ENCODE data around the gene SIK2. TPM values are rescaled to one million over a fixed set of nuclear protein-coding genes. Genes with fewer than 3 reads are reported as not detected.

SIK2 gene
- total RNA-seq, 1 experiment from 2014 or later, result 13.0 TPM

DNA sequence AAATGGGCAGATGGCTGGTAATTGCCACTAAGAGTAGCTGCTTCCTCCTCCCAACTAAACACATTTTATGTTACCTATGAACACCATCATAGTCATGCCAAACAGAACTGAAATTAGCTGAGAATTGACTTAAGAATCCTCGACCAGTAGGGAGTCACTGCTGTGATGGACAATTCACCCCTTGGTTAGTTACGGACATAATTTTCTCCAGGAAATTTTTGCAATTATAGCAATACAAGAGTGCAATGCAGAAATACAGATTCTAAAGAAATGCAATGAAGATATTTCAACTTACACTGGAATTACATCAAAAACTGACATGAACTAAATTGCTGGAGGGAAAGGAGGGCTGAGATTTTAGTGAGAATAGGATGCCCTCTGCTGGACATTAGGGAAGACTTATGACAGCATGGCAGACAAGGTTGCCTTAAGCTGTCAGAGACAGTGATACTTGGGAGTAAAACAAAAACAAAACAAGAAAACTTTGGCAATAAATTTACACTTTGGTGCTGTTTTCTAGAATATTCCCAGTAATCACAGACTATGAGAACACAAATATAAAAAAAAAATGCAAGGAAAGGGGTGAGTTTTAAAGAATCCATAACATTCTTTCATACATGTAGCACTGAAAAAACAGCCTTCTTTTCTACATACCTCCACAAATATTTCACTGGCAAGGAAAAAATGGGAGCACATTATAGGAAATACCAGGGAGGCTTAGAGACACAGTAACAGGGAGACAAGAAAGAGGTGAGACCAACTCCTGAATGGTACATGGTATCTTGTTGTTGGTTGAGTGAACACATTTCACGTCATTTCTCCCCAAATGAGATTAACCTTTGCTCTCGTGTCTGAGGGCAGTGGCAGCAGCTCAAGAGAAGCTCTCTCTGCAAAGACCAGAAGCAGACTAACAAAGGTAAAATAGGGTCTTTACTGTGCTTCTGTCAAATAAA is 175.1 kb downstream of the SIK2 start:
- Histone ChIP-seq H3K27me3 (ENCODE audit: insufficient read depth, low read length) (no peaks in the 10 kb centered on the region), H3K27ac (ENCODE audit: low read depth, low read length) (no peak overlapping the region), H3K9ac (ENCODE audit: low read length) (no peak overlapping the region), H3K9me2 (ENCODE audit: insufficient read depth) (no peaks in the 10 kb centered on the region), H3K36me3 (ENCODE audit: control insufficient read depth in 1 of 2, insufficient read depth in 2 of 2, low read length in 2 of 2) (no peaks in the 10 kb centered on the region), H3K79me2 (ENCODE audit: insufficient read depth, low read length) (no peaks in the 10 kb centered on the region), H3K9me3 (ENCODE audit: control insufficient read depth in 1 of 2, insufficient read depth in 1 of 2, low read depth in 1 of 2, low read length in 2 of 2) (no peaks in the 10 kb centered on the region), H3K4me3 (replicated peaks in 1 of 2; ENCODE audit: low read depth in 1 of 2, low read length in 2 of 2) (no peak overlapping the region), H4K20me1 (ENCODE audit: insufficient read depth) (no peaks in the 10 kb centered on the region), H3K4me1 (ENCODE audit: control insufficient read depth in 1 of 2, insufficient read depth in 2 of 2, low read length in 2 of 2) (no peaks in the 10 kb centered on the region), H2AFZ (ENCODE audit: low read depth, low read length, poor library complexity, severe bottlenecking) (no peak overlapping the region), H3K4me2 (ENCODE audit: low read length) (no peak overlapping the region)
- intact Hi-C loops (cut with micrococcal nuclease), result loop anchor here (1.0 to 5.0 kb wide), 5 partner anchors 65 to 323 kb away; partner anchors contain the start of gene SIK2
- ChIA-PET POLR2A (interaction anchor here (1.3 kb wide), 1 partner anchor 173 kb away, joined by 4 read pairs; no protein-coding TSS in a partner anchor), RAD21 (ENCODE audit: low non-redundant PET in 1 of 2, low total read pairs in 2 of 2, uncharacterized antibody in 2 of 2, unreplicated experiment in 2 of 2) (interaction anchor here in 1 of 2 experiments (0.8 to 1.0 kb wide), 2 partner anchors 175 to 191 kb away, joined by 3 to 4 read pairs; partner anchors contain the start of gene SIK2), CTCF (interaction anchor here (0.5 to 3.4 kb wide), 27 partner anchors 9 to 325 kb away, joined by 3 to 31 read pairs (median 3); partner anchors contain the start of gene PPP2R1B)
- peak; percentile 53 for DNase-seq (ENCODE audit: low read depth, low spot score)
- peak; percentile 95 for ATAC-seq
- BruUV-seq (replicated peaks), result no TSS peak
- no peak for TF ChIP-seq ZBTB33 (IDR thresholded peaks at IDR 0.05; ENCODE audit: extremely low read depth, insufficient replicate concordance, low read length)
- no peak for TF ChIP-seq ZFX (IDR thresholded peaks at IDR 0.05)
- TF ChIP-seq SIN3A (IDR thresholded peaks at IDR 0.05; ENCODE audit: low read depth), result peak; percentile 25; the same call in 1 of the 2 replicates
- peak; percentile 95 for TF ChIP-seq RAD21 (IDR thresholded peaks at IDR 0.05; ENCODE audit: low read depth)
- no peak for TF ChIP-seq FOSL1 (IDR thresholded peaks at IDR 0.05; ENCODE audit: low read depth)
- TF ChIP-seq CEBPB (IDR thresholded peaks at IDR 0.05; ENCODE audit: low read depth), result no peak
- TF ChIP-seq, protein P1, sequence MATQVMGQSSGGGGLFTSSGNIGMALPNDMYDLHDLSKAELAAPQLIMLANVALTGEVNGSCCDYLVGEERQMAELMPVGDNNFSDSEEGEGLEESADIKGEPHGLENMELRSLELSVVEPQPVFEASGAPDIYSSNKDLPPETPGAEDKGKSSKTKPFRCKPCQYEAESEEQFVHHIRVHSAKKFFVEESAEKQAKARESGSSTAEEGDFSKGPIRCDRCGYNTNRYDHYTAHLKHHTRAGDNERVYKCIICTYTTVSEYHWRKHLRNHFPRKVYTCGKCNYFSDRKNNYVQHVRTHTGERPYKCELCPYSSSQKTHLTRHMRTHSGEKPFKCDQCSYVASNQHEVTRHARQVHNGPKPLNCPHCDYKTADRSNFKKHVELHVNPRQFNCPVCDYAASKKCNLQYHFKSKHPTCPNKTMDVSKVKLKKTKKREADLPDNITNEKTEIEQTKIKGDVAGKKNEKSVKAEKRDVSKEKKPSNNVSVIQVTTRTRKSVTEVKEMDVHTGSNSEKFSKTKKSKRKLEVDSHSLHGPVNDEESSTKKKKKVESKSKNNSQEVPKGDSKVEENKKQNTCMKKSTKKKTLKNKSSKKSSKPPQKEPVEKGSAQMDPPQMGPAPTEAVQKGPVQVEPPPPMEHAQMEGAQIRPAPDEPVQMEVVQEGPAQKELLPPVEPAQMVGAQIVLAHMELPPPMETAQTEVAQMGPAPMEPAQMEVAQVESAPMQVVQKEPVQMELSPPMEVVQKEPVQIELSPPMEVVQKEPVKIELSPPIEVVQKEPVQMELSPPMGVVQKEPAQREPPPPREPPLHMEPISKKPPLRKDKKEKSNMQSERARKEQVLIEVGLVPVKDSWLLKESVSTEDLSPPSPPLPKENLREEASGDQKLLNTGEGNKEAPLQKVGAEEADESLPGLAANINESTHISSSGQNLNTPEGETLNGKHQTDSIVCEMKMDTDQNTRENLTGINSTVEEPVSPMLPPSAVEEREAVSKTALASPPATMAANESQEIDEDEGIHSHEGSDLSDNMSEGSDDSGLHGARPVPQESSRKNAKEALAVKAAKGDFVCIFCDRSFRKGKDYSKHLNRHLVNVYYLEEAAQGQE (IDR thresholded peaks at IDR 0.05; ENCODE audit: low read depth), result no peak
- TF ChIP-seq POLR2A (IDR thresholded peaks at IDR 0.05; ENCODE audit: borderline replicate concordance, extremely low read depth, insufficient read depth, insufficient read length), result no peak
- no peak for TF ChIP-seq TCF7L2 (IDR thresholded peaks at IDR 0.05; ENCODE audit: borderline replicate concordance, extremely low read depth, insufficient read depth, insufficient read length)
- no peak for TF ChIP-seq SRF (IDR thresholded peaks at IDR 0.05; ENCODE audit: low read depth)
- no peak for TF ChIP-seq YY1 (IDR thresholded peaks at IDR 0.05; ENCODE audit: extremely low read depth, insufficient replicate concordance, low read depth, low read length)
- peak; percentile 25; the same call in 1 of the 2 replicates for TF ChIP-seq MAX (IDR thresholded peaks at IDR 0.05)
- no peak for TF ChIP-seq ELF1 (IDR thresholded peaks at IDR 0.05; ENCODE audit: borderline replicate concordance, low read depth)
- no peak for TF ChIP-seq ZNF274 (IDR thresholded peaks at IDR 0.05; ENCODE audit: low read depth, low read length)
- TF ChIP-seq SP1 (IDR thresholded peaks at IDR 0.05; ENCODE audit: low read depth), result no peak
- TF ChIP-seq CTCF (IDR thresholded peaks at IDR 0.05 in 2 of 3, conservative IDR thresholded peaks at IDR 0.05 in 1 of 3; ENCODE audit: borderline replicate concordance in 1 of 3, insufficient read depth in 1 of 3, low read depth in 2 of 3, low read length in 2 of 3), result peak; percentile 68 to 93 (median 82)
- no peak for TF ChIP-seq JUND (IDR thresholded peaks at IDR 0.05)
- no peak for TF ChIP-seq POLR2AphosphoS5 (IDR thresholded peaks at IDR 0.05; ENCODE audit: low read depth, low read length)

All from HCT116 (cell line).